Activated naive CD4-positive, alpha-beta T cell treated with anti-CD3 and anti-CD28 coated beads for 36 hours (primary cell): ENCODE measurements around the gene ORM1. TPM values are rescaled to one million over a fixed set of nuclear protein-coding genes. Genes with fewer than 3 reads are reported as not detected.
A peak's percentile ranks its signal among the peaks of the same experiment; 100 is the strongest.
"Not testable (repeated sequence)": the region's sequence is repeated elsewhere in the genome, so short reads cannot be mapped to it uniquely, and the experiment has no call there.

Experiments used
- CTCF ChIA-PET: fragments of 350-600 bp; sonication (Branson Sonifier 250); formaldehyde crosslinking; loops from one replicate; lab custom pipeline; 2021; ENCODE audit warnings: antibody characterized with exemption; lab: Charles Lee
- DNase-seq: peaks from one replicate; pipeline ENCODE4 v3.0.0-alpha.2; 2020
- H3K27ac Mint-ChIP-seq: one replicate; pipeline ENCODE4 v1.8.0; 2021; ENCODE audit warnings: mild to moderate bottlenecking, mixed read lengths
- H3K27me3 Mint-ChIP-seq: one replicate; pipeline ENCODE4 v1.8.0; 2021; ENCODE audit warnings: low read depth, mixed read lengths
- H3K36me3 Mint-ChIP-seq: one replicate; pipeline ENCODE4 v1.8.0; 2021; ENCODE audit warnings: low read depth, mixed read lengths
- H3K4me1 Mint-ChIP-seq: one replicate; pipeline ENCODE4 v1.8.0; 2021; ENCODE audit warnings: low read depth, mixed read lengths
- H3K4me3 Mint-ChIP-seq: one replicate; pipeline ENCODE4 v1.8.0; 2021; ENCODE audit warnings: mild to moderate bottlenecking, moderate library complexity, mixed read lengths
- H3K9me3 Mint-ChIP-seq: one replicate; pipeline ENCODE4 v1.8.0; 2021; ENCODE audit warnings: mixed read lengths
- intact Hi-C: fragments of 100-400 bp; cut with micrococcal nuclease; formaldehyde crosslinking; loops from one replicate; pipeline ENCODE4 v1.15.1; 2023
- total RNA-seq, 2 experiments: library from RNA; stranded (reverse); gene quantifications; one replicate each; pipeline ENCODE4 v1.2.3, GENCODE V29; 2021

The ORM1 gene
- total RNA-seq, 2 experiments from 2014 or later, result not detected

GRCh38 chr9:114312513-114312875 lies 10.4 kb upstream of the ORM1 start:
- DNase-seq, result no peak
- Mint-ChIP-seq H3K4me1 (no peaks in the 10 kb centered on the region), H3K4me3 (no peak overlapping the region), H3K9me3 (no peaks in the 10 kb centered on the region), H3K27me3 (no peaks in the 10 kb centered on the region), H3K36me3 (no peaks in the 10 kb centered on the region), H3K27ac (no peak overlapping the region)
- CTCF ChIA-PET, result interaction anchor here (0.5 kb wide), 1 partner anchor 479 kb away, joined by 3 read pairs; no protein-coding TSS in a partner anchor
- intact Hi-C loops, result no loop called here

- CTCF ChIA-PET, result interaction anchor here (0.6 to 2.1 kb wide), 4 partner anchors 15 to 231 kb away, joined by 3 to 7 read pairs (median 4); no protein-coding TSS in a partner anchor
- intact Hi-C loops, result no loop called here
- no peaks in the 10 kb centered on the region for H3K36me3 Mint-ChIP-seq
- no peaks in the 10 kb centered on the region for H3K27me3 Mint-ChIP-seq
- no peak for DNase-seq
- no peak overlapping the region for H3K4me3 Mint-ChIP-seq
- H3K9me3 Mint-ChIP-seq, result no peaks in the 10 kb centered on the region
- peaks cover 3% of the 10 kb centered on the region for H3K4me1 Mint-ChIP-seq
- H3K27ac Mint-ChIP-seq, result no peak overlapping the region
These were observed 9.7 kb upstream of the ORM1 start for GRCh38 chr9:114313186-114313585.

- H3K36me3 Mint-ChIP-seq, result no peaks in the 10 kb centered on the region
- no peak overlapping the region for H3K27ac Mint-ChIP-seq
- no peak for DNase-seq
- intact Hi-C loops, result no loop called here
- H3K4me1 Mint-ChIP-seq, result peaks cover 3% of the 10 kb centered on the region
- H3K27me3 Mint-ChIP-seq, result no peaks in the 10 kb centered on the region
- no peak overlapping the region for H3K4me3 Mint-ChIP-seq
- H3K9me3 Mint-ChIP-seq, result no peaks in the 10 kb centered on the region
- CTCF ChIA-PET, result interaction anchor here (0.6 to 2.1 kb wide), 5 partner anchors 23 to 321 kb away, joined by 3 to 7 read pairs (median 3); no protein-coding TSS in a partner anchor
These were observed 8.5 kb upstream of the ORM1 start for GRCh38 chr9:114314256-114314867.

- Mint-ChIP-seq H3K9me3 (no peaks in the 10 kb centered on the region), H3K4me3 (no peak overlapping the region), H3K27me3 (no peaks in the 10 kb centered on the region), H3K4me1 (peaks cover 3% of the 10 kb centered on the region), H3K36me3 (no peaks in the 10 kb centered on the region), H3K27ac (no peak overlapping the region)
- intact Hi-C loops, result no loop called here
- no peak for DNase-seq
- CTCF ChIA-PET, result interaction anchor here (2.1 kb wide), 1 partner anchor 24 kb away, joined by 7 read pairs; no protein-coding TSS in a partner anchor
These were observed 7.8 kb upstream of the ORM1 start for GRCh38 chr9:114314881-114315722.

- no peak for DNase-seq
- H3K27me3 Mint-ChIP-seq, result no peaks in the 10 kb centered on the region
- no peak overlapping the region for H3K4me3 Mint-ChIP-seq
- H3K27ac Mint-ChIP-seq, result no peak overlapping the region
- H3K9me3 Mint-ChIP-seq, result no peaks in the 10 kb centered on the region
- CTCF ChIA-PET, result interaction anchor here (1.1 kb wide), 1 partner anchor 208 kb away, joined by 3 read pairs; no protein-coding TSS in a partner anchor
- no peaks in the 10 kb centered on the region for H3K36me3 Mint-ChIP-seq
- peaks cover 3% of the 10 kb centered on the region for H3K4me1 Mint-ChIP-seq
- intact Hi-C loops, result no loop called here
These were observed 7.1 kb upstream of the ORM1 start for GRCh38 chr9:114315723-114316363.

- no peak overlapping the region for H3K4me3 Mint-ChIP-seq
- no peak for DNase-seq
- no peak overlapping the region for H3K27ac Mint-ChIP-seq
- H3K9me3 Mint-ChIP-seq, result no peaks in the 10 kb centered on the region
- no peaks in the 10 kb centered on the region for H3K27me3 Mint-ChIP-seq
- no peaks in the 10 kb centered on the region for H3K36me3 Mint-ChIP-seq
- intact Hi-C loops, result no loop called here
- peaks cover 5% of the 10 kb centered on the region for H3K4me1 Mint-ChIP-seq
- CTCF ChIA-PET, result interaction anchor here (1.1 kb wide), 1 partner anchor 208 kb away, joined by 3 read pairs; no protein-coding TSS in a partner anchor
These were observed 6.2 kb upstream of the ORM1 start for GRCh38 chr9:114316605-114317230.

- CTCF ChIA-PET, result no interaction called here
- H3K36me3 Mint-ChIP-seq, result no peaks in the 10 kb centered on the region
- DNase-seq, result no peak
- no peak overlapping the region for H3K4me3 Mint-ChIP-seq
- intact Hi-C loops, result no loop called here
- H3K27ac Mint-ChIP-seq, result no peak overlapping the region
- H3K27me3 Mint-ChIP-seq, result no peaks in the 10 kb centered on the region
- peaks cover 7% of the 10 kb centered on the region for H3K4me1 Mint-ChIP-seq
- no peaks in the 10 kb centered on the region for H3K9me3 Mint-ChIP-seq
These were observed 5.1 kb upstream of the ORM1 start for GRCh38 chr9:114317665-114318357.

- no peaks in the 10 kb centered on the region for H3K27me3 Mint-ChIP-seq
- H3K36me3 Mint-ChIP-seq, result no peaks in the 10 kb centered on the region
- no peak for DNase-seq
- H3K27ac Mint-ChIP-seq, result no peak overlapping the region
- intact Hi-C loops, result no loop called here
- H3K4me3 Mint-ChIP-seq, result no peak overlapping the region
- H3K9me3 Mint-ChIP-seq, result no peaks in the 10 kb centered on the region
- peaks cover 7% of the 10 kb centered on the region for H3K4me1 Mint-ChIP-seq
- CTCF ChIA-PET, result no interaction called here
These were observed 4.5 kb upstream of the ORM1 start for GRCh38 chr9:114318416-114318815.

- intact Hi-C loops, result no loop called here
- CTCF ChIA-PET, result interaction anchor here (0.7 to 1.2 kb wide), 3 partner anchors 28 to 661 kb away, joined by 3 read pairs; no protein-coding TSS in a partner anchor
- Mint-ChIP-seq H3K36me3 (no peaks in the 10 kb centered on the region), H3K27me3 (no peaks in the 10 kb centered on the region), H3K9me3 (no peaks in the 10 kb centered on the region), H3K27ac (no peak overlapping the region), H3K4me1 (peaks cover 7% of the 10 kb centered on the region), H3K4me3 (no peak overlapping the region)
- DNase-seq, result no peak
These were observed 3.8 kb upstream of the ORM1 start for GRCh38 chr9:114319147-114319546.

- H3K36me3 Mint-ChIP-seq, H3K4me3 Mint-ChIP-seq, H3K27me3 Mint-ChIP-seq, H3K4me1 Mint-ChIP-seq, H3K9me3 Mint-ChIP-seq, intact Hi-C loops, H3K27ac Mint-ChIP-seq: not testable (repeated sequence)
- CTCF ChIA-PET, result interaction anchor here (0.7 to 1.9 kb wide), 3 partner anchors 20 to 333 kb away, joined by 3 to 7 read pairs (median 4); no protein-coding TSS in a partner anchor
- peak; percentile 25 for DNase-seq
These were observed 2.2 kb upstream of the ORM1 start for GRCh38 chr9:114320710-114321109.

- H3K4me3 Mint-ChIP-seq, result no peak overlapping the region
- CTCF ChIA-PET, result interaction anchor here (1.1 to 1.9 kb wide), 2 partner anchors 19 to 239 kb away, joined by 4 to 7 read pairs; no protein-coding TSS in a partner anchor
- intact Hi-C loops, result no loop called here
- H3K36me3 Mint-ChIP-seq, result no peaks in the 10 kb centered on the region
- no peak overlapping the region for H3K27ac Mint-ChIP-seq
- H3K9me3 Mint-ChIP-seq, result no peaks in the 10 kb centered on the region
- peaks cover 7% of the 10 kb centered on the region for H3K4me1 Mint-ChIP-seq
- H3K27me3 Mint-ChIP-seq, result no peaks in the 10 kb centered on the region
- DNase-seq, result peak; percentile 43
These were observed 1.1 kb upstream of the ORM1 start for GRCh38 chr9:114321759-114322158.
